HCT116 (cell line): ENCODE measurements around the gene ZNF302. TPM values are rescaled to one million over a fixed set of nuclear protein-coding genes. Genes with fewer than 3 reads are reported as not detected.

ENCODE experiments used
- ATAC-seq: fragments of 200-7000 bp; cut with Tn5 transposase; 2 replicates; pipeline ENCODE4 v1.9.1; 2020; ENCODE audit warnings: mild to moderate bottlenecking, moderate library complexity
- Bru-seq: library from RNA; stranded (reverse); fragments of 400-500 nt; gene quantifications from one replicate; lab custom pipeline; 2021; lab: Mats Ljungman, UMichigan
- BruChase-seq, 2 experiments: library from RNA; stranded (reverse); fragments of 400-500 nt; gene quantifications; one replicate each; lab custom pipeline; 2021; lab: Mats Ljungman, UMichigan
- BruUV-seq: library from RNA; stranded (reverse); fragments of 400-500 nt; replicated peaks from 2 replicates; lab custom pipeline; 2021; lab: Mats Ljungman, UMichigan
- CTCF ChIA-PET: fragments of 300-600 bp; sonication (Branson Sonifier 250); formaldehyde crosslinking; loops from one replicate; lab custom pipeline; 2021; ENCODE audit warnings: antibody characterized with exemption; lab: Charles Lee
- POLR2A ChIA-PET: fragments of 300-600, 350-600 bp; sonication (Branson Sonifier 250); formaldehyde crosslinking; loops from one replicate; lab custom pipeline; 2021; ENCODE audit warnings: antibody characterized with exemption; lab: Charles Lee
- RAD21 ChIA-PET, 2 experiments: fragments of 300-600 bp; sonication (Branson Sonifier 250); formaldehyde crosslinking; loops; one replicate each; lab custom pipeline; 2023; ENCODE audit warnings: low total read pairs in 2 of 2; ENCODE audit not compliant: uncharacterized antibody in 2 of 2, unreplicated experiment in 2 of 2, low non-redundant PET in 1 of 2; lab: Charles Lee
- DNase-seq: peaks from one replicate; pipeline ENCODE4 v3.0.0-alpha.2; 2010; ENCODE audit warnings: low read depth, low spot score
- H2AFZ ChIP-seq: fragments of 200-600 bp; shearing (Covaris generic), sonication (generic); 2 replicates; pipeline ENCODE4 v1.6.1; 2017; ENCODE audit warnings: low read depth, mixed run types, mixed read lengths, antibody characterized with exemption, low read length; ENCODE audit not compliant: poor library complexity, severe bottlenecking
- H3K27ac ChIP-seq: 2 replicates; pipeline ENCODE4 v1.5.1; 2012; ENCODE audit warnings: low read depth, low read length
- H3K27me3 ChIP-seq: fragments of 200-600 bp; sonication (generic); 2 replicates; pipeline ENCODE4 v1.6.1; 2016; ENCODE audit warnings: mixed run types, low read length, mixed read lengths; ENCODE audit not compliant: insufficient read depth
- H3K36me3 ChIP-seq, 2 experiments: fragments of 200-500 bp in 1 of 2; fragments of 200-600 bp in 1 of 2; sonication (Bioruptor generic) in 1 of 2; sonication (generic) in 1 of 2; 2 replicates each; pipeline versions ENCODE4 v1.5.1 to v1.6.1; 2014 to 2016; ENCODE audit warnings: low read length in 2 of 2, inconsistent platforms in 1 of 2, mixed read lengths in 1 of 2, mixed run types in 1 of 2; ENCODE audit not compliant: insufficient read depth in 2 of 2, control insufficient read depth in 1 of 2
- H3K4me1 ChIP-seq, 2 experiments: fragments of 200-600 bp in 1 of 2; sonication (generic) in 1 of 2; 2 replicates each; pipeline versions ENCODE4 v1.5.1 to v1.6.1; 2012 to 2017; ENCODE audit warnings: low read length in 2 of 2, inconsistent platforms in 1 of 2, mild to moderate bottlenecking in 1 of 2, mixed read lengths in 1 of 2, mixed run types in 1 of 2, moderate library complexity in 1 of 2; ENCODE audit not compliant: insufficient read depth in 2 of 2, control insufficient read depth in 1 of 2
- H3K4me2 ChIP-seq: fragments of 200-600 bp; sonication (generic); 2 replicates; pipeline ENCODE4 v1.6.1; 2017; ENCODE audit warnings: mixed run types, low read length, mixed read lengths
- H3K4me3 ChIP-seq, 2 experiments: fragments of 200-600 bp in 1 of 2; sonication (generic) in 1 of 2; replicated peaks in 1 of 2; 2 replicates each; pipeline ENCODE4 v1.5.1; 2011 to 2016; ENCODE audit warnings: low read length in 2 of 2, control low read depth in 1 of 2, low read depth in 1 of 2, mild to moderate bottlenecking in 1 of 2, mixed read lengths in 1 of 2, mixed run types in 1 of 2
- H3K79me2 ChIP-seq: fragments of 200-600 bp; sonication (generic); 2 replicates; pipeline ENCODE4 v1.6.1; 2017; ENCODE audit warnings: mild to moderate bottlenecking, mixed run types, low read length, moderate library complexity, mixed read lengths; ENCODE audit not compliant: insufficient read depth
- H3K9ac ChIP-seq: fragments of 200-600 bp; sonication (generic); 2 replicates; pipeline ENCODE4 v1.6.1; 2016; ENCODE audit warnings: low read length, mixed read lengths
- H3K9me2 ChIP-seq: fragments of 200-600 bp; sonication (generic), shearing (Covaris generic); 2 replicates; pipeline ENCODE4 v1.6.1; 2017; ENCODE audit warnings: mixed run types, mild to moderate bottlenecking, moderate library complexity; ENCODE audit not compliant: insufficient read depth
- H3K9me3 ChIP-seq, 2 experiments: fragments of 200-500 bp in 1 of 2; fragments of 200-600 bp in 1 of 2; sonication (Bioruptor generic) in 1 of 2; sonication (generic) in 1 of 2; 2 replicates each; pipeline ENCODE4 v1.6.1; 2014 to 2017; ENCODE audit warnings: low read length in 2 of 2, mixed read lengths in 2 of 2, inconsistent platforms in 1 of 2, low read depth in 1 of 2, mild to moderate bottlenecking in 1 of 2, mixed run types in 1 of 2, moderate library complexity in 1 of 2; ENCODE audit not compliant: control insufficient read depth in 1 of 2, insufficient read depth in 1 of 2
- H4K20me1 ChIP-seq: fragments of 200-600 bp; sonication (generic), shearing (Covaris generic); 2 replicates; pipeline ENCODE4 v1.6.1; 2017; ENCODE audit warnings: mixed run types, mild to moderate bottlenecking, moderate library complexity; ENCODE audit not compliant: insufficient read depth
- EGR1 ChIP-seq: IDR thresholded peaks from 2 replicates; pipeline ENCODE4 v1.6.1; 2012; ENCODE audit warnings: low read depth
- ELF1 ChIP-seq: IDR thresholded peaks from 2 replicates; pipeline ENCODE4 v1.6.1; 2012; ENCODE audit warnings: low read depth, borderline replicate concordance
- FOSL1 ChIP-seq: IDR thresholded peaks from 2 replicates; pipeline ENCODE4 v1.6.1; 2012; ENCODE audit warnings: low read depth
- MAX ChIP-seq: IDR thresholded peaks from 2 replicates; pipeline ENCODE4 v1.6.1; 2012
- POLR2A ChIP-seq: IDR thresholded peaks from 2 replicates; pipeline ENCODE4 v1.7.0; 2011; ENCODE audit warnings: borderline replicate concordance; ENCODE audit not compliant: insufficient read depth, insufficient read length; ENCODE audit errors: extremely low read depth
- POLR2AphosphoS5 ChIP-seq: IDR thresholded peaks from 2 replicates; pipeline ENCODE4 v1.6.1; 2011; ENCODE audit warnings: mild to moderate bottlenecking, low read depth, low read length, moderate library complexity
- SIN3A ChIP-seq: IDR thresholded peaks from 2 replicates; pipeline ENCODE4 v1.6.1; 2012; ENCODE audit warnings: low read depth
- TCF7L2 ChIP-seq: IDR thresholded peaks from 2 replicates; pipeline ENCODE4 v1.7.0; 2011; ENCODE audit warnings: borderline replicate concordance, inconsistent platforms; ENCODE audit not compliant: insufficient read depth, insufficient read length; ENCODE audit errors: extremely low read depth
- YY1 ChIP-seq: IDR thresholded peaks from 2 replicates; pipeline ENCODE4 v1.6.1; 2011; ENCODE audit warnings: low read length, low read depth, moderate library complexity, mild to moderate bottlenecking; ENCODE audit not compliant: insufficient replicate concordance; ENCODE audit errors: extremely low read depth
- ZBTB33 ChIP-seq: IDR thresholded peaks from 2 replicates; pipeline ENCODE4 v1.6.1; 2011; ENCODE audit warnings: mild to moderate bottlenecking, low read length, moderate library complexity; ENCODE audit not compliant: insufficient replicate concordance; ENCODE audit errors: extremely low read depth
- ZFX ChIP-seq: fragments of 450-650 bp; IDR thresholded peaks from 2 replicates; pipeline ENCODE4 v1.6.1; 2017
- intact Hi-C: fragments of 100-400 bp; cut with micrococcal nuclease; formaldehyde crosslinking; loops from 2 replicates; pipeline ENCODE4 v1.10.0; 2022
- long read RNA-seq: library from polyadenylated mRNA; unstranded; transcript quantifications from one replicate; pipeline ENCODE4 v2.0.0, GENCODE V29; 2021; ENCODE audit not compliant: unreplicated experiment
- polyA plus RNA-seq: library from polyadenylated mRNA; unstranded; fragments of >200 nt; gene quantifications from 2 replicates; pipeline ENCODE4 v1.2.1, GENCODE V29; 2012; ENCODE audit warnings: missing spikeins
- total RNA-seq: library from RNA; stranded (reverse); gene quantifications from one replicate; pipeline ENCODE4 v1.2.1, GENCODE V29; 2021; ENCODE audit not compliant: unreplicated experiment

The ZNF302 gene
- 9.9 TPM for total RNA-seq
- polyA plus RNA-seq: 2.0 and 5.7 TPM in 2 replicates
- percentile 87 among the genes with signal in this experiment for Bru-seq, nascent RNA
- percentile 66 among the genes with signal in this experiment for BruChase-seq, experiment 1, labeled RNA remaining after a 6-hour chase
- BruChase-seq, experiment 2, labeled RNA remaining after a 2-hour chase: percentile 82 among the genes with signal in this experiment
- long read RNA-seq, transcript ZNF302-201 (5 exons, 2,590 nt): major isoform, 10 of 26 reads
- long read RNA-seq, partial matches to known transcripts: 4 of 26 reads
- long read RNA-seq, other reads (novel, unspliced or antisense): 8 of 26 reads

GRCh38 chr19:34677386-34678084, at the start of gene ZNF302:
Gene ZNF302 (plus strand): TSS chr19:34677678. CDS start chr19:34678805, 1,127 bp downstream.
- RAD21 ChIA-PET: no interaction called here
- intact Hi-C loops: loop anchor here (1.0 kb wide), 1 partner anchor 56 kb away; no protein-coding TSS in a partner anchor
- ATAC-seq: peak; percentile 96
- peak within 1 kb of the TSS; percentile 78 for H3K9ac ChIP-seq
- no peaks in the 10 kb centered on the region for H4K20me1 ChIP-seq
- H3K4me3 ChIP-seq: peak within 1 kb of the TSS; percentile 74 to 80
- peak; percentile 87 for DNase-seq
- no TSS peak for BruUV-seq
- peaks cover 8 to 29% of the 10 kb centered on the region in 2 experiments; a peak in 3 of 4 replicates for H3K36me3 ChIP-seq
- CTCF ChIA-PET: interaction anchor here (1.2 kb wide), 1 partner anchor 35 kb away, joined by 5 read pairs; no protein-coding TSS in a partner anchor
- POLR2A ChIA-PET: interaction anchor here (0.7 to 1.9 kb wide), 3 partner anchors 10 to 34 kb away, joined by 3 to 9 read pairs (median 3); no protein-coding TSS in a partner anchor
- peak within 1 kb of the TSS; percentile 90 for H3K4me2 ChIP-seq
- no peaks in the 10 kb centered on the region for H3K9me2 ChIP-seq
- TF ChIP-seq ZFX: peak; percentile 97
- peak; percentile 86 for TF ChIP-seq ZBTB33
- TF ChIP-seq POLR2AphosphoS5: peak; percentile 77
- peak; percentile 71 for TF ChIP-seq TCF7L2
- peak; percentile 86 for TF ChIP-seq ELF1
- no peak; the same call in 1 of the 2 replicates for TF ChIP-seq MAX
- TF ChIP-seq YY1: peak; percentile 70
- TF ChIP-seq SIN3A: 0 out of 2 replicates have a peak, but pooled peaks have one; percentile 1
- peak; percentile 70 for TF ChIP-seq EGR1
- TF ChIP-seq POLR2A: peak; percentile 39
- TF ChIP-seq FOSL1: no peak
- H3K4me1 ChIP-seq: peaks cover 7 to 15% of the 10 kb centered on the region in 2 experiments
- H3K27me3 ChIP-seq: no peaks in the 10 kb centered on the region
- peak within 1 kb of the TSS; percentile 47 for H2AFZ ChIP-seq
- H3K9me3 ChIP-seq: no peaks in the 10 kb centered on the region; a peak in 1 of 4 replicates
- 0 out of 2 replicates have a peak, but pooled peaks cover 4% of the 10 kb centered on the region for H3K79me2 ChIP-seq
- H3K27ac ChIP-seq: peak within 1 kb of the TSS; percentile 92
